H1 (cell line): Measurements from ENCODE around the gene COL6A3. TPM values are rescaled to one million over a fixed set of nuclear protein-coding genes. Genes with fewer than 3 reads are reported as not detected.

Experiments
- CEBPB ChIP-seq: IDR thresholded peaks from 2 replicates; pipeline ENCODE4 v1.6.1; 2012; ENCODE audit warnings: low read depth, low read length
- EZH2 ChIP-seq: fragments of 200-600 bp; sonication (generic); IDR thresholded peaks from 2 replicates; pipeline ENCODE4 v1.7.1; 2012; ENCODE audit warnings: low read depth, mild to moderate bottlenecking, moderate library complexity, low read length, inconsistent platforms; ENCODE audit not compliant: severe bottlenecking
- KDM4A ChIP-seq: IDR thresholded peaks from one replicate; pipeline ENCODE4 v1.7.1; 2012; ENCODE audit warnings: low read depth, mild to moderate bottlenecking, moderate library complexity, low read length, inconsistent platforms; ENCODE audit not compliant: severe bottlenecking
- TAF7 ChIP-seq: optimal IDR thresholded peaks from 2 replicates; pipeline ENCODE3; 2011; ENCODE audit warnings: low read depth, mild to moderate bottlenecking, inconsistent platforms, low read length, moderate library complexity, borderline replicate concordance
- TCF12 ChIP-seq: IDR thresholded peaks from 2 replicates; pipeline ENCODE4 v1.6.1; 2011; ENCODE audit warnings: low read depth, mild to moderate bottlenecking, low read length
- ZNF274 ChIP-seq: IDR thresholded peaks from 2 replicates; pipeline ENCODE4 v1.7.0; 2012; ENCODE audit warnings: low read length, borderline replicate concordance; ENCODE audit errors: extremely low read depth
- polyA plus RNA-seq, 7 experiments: library from polyadenylated mRNA; depleted of rRNA in 3 of 7; stranded (reverse) in 5 of 7; unstranded in 2 of 7; fragments of >200 nt in 5 of 7; fragments of 200-250 nt in 2 of 7; gene quantifications; 1 replicate in 5 of 7; 2 replicates in 1 of 7; 4 replicates in 1 of 7; pipeline versions ENCODE4 v1.2.1 to v1.2.3, GENCODE V29; 2011 to 2013; ENCODE audit warnings: missing spikeins in 2 of 7, mixed read lengths in 2 of 7
- total RNA-seq: library from RNA; stranded (reverse); fragmentation: NEBNext Ultra II Directional; extraction: Animal tissue kit (Norgen Biotek cat#: 25700); gene quantifications from 2 replicates; pipeline ENCODE4 v1.2.1, GENCODE V29; 2021

COL6A3 gene
- total and polyA plus RNA-seq, 2 of the 8 experiments (the other 6 are each of a cell fraction or from before 2014, with no cell fraction given): 1.2 to 3.4 TPM

GRCh38 chr2:237440819-237441281, 26.9 kb upstream of the COL6A3 start (continued):
- no peak for TF ChIP-seq ZNF274
- TF ChIP-seq KDM4A: no peak
- TF ChIP-seq CEBPB: no peak
- TF ChIP-seq TAF7: no peak
- TF ChIP-seq EZH2: no peak
- no peak for TF ChIP-seq TCF12
- TF ChIP-seq, all 59 proteins: peak for 0
